WTC11 (cell line): ENCODE measurements around the gene MCRS1. TPM values are rescaled to one million over a fixed set of nuclear protein-coding genes. Genes with fewer than 3 reads are reported as not detected.

Experiments used
- ATAC-seq: fragments of 200-7000 bp; cut with Tn5 transposase; 2 replicates; pipeline ENCODE4 v1.10.0; 2021; ENCODE audit warnings: mild to moderate bottlenecking, moderate library complexity
- CTCF ChIA-PET: fragments of 300-600 bp; sonication (Branson Sonifier 250); formaldehyde crosslinking; loops from one replicate; lab custom pipeline; 2021; ENCODE audit warnings: antibody characterized with exemption; lab: Charles Lee
- POLR2A ChIA-PET: fragments of 350-600 bp; sonication (Branson Sonifier 250); formaldehyde crosslinking; loops from one replicate; lab custom pipeline; 2021; ENCODE audit warnings: antibody characterized with exemption; lab: Charles Lee
- DNase-seq: peaks from one replicate; pipeline ENCODE4 v3.0.0; 2021; ENCODE audit warnings: low spot score
- H3K27ac Mint-ChIP-seq: 2 replicates; pipeline ENCODE4 v1.8.0; 2021; ENCODE audit warnings: mixed read lengths
- H3K27me3 Mint-ChIP-seq: 2 replicates; pipeline ENCODE4 v1.8.0; 2021; ENCODE audit warnings: low read depth, mild to moderate bottlenecking, moderate library complexity, mixed read lengths
- H3K36me3 Mint-ChIP-seq: 2 replicates; pipeline ENCODE4 v1.8.0; 2021; ENCODE audit warnings: mixed read lengths
- H3K4me1 Mint-ChIP-seq: 2 replicates; pipeline ENCODE4 v1.8.0; 2022; ENCODE audit warnings: mixed read lengths
- H3K4me3 Mint-ChIP-seq: 2 replicates; pipeline ENCODE4 v1.8.0; 2021; ENCODE audit warnings: mild to moderate bottlenecking, moderate library complexity, mixed read lengths
- H3K9me3 Mint-ChIP-seq: 2 replicates; pipeline ENCODE4 v1.8.0; 2021; ENCODE audit warnings: mixed read lengths
- AFF4 ChIP-seq: sonication (generic); formaldehyde crosslinking; IDR thresholded peaks from 2 replicates; pipeline ENCODE4 v1.8.1; 2023; ENCODE audit warnings: mild to moderate bottlenecking, missing genetic modification reagents, borderline replicate concordance
- ATF1 ChIP-seq: sonication (generic); formaldehyde crosslinking; IDR thresholded peaks from 2 replicates; pipeline ENCODE4 v1.8.1; 2023; ENCODE audit warnings: mild to moderate bottlenecking, moderate library complexity, missing genetic modification reagents
- ATF2 ChIP-seq: sonication (generic); formaldehyde crosslinking; IDR thresholded peaks from 2 replicates; pipeline ENCODE4 v1.8.1; 2022; ENCODE audit warnings: low read depth, missing genetic modification reagents, borderline replicate concordance
- CREB1 ChIP-seq: sonication (generic); formaldehyde crosslinking; IDR thresholded peaks from 2 replicates; pipeline ENCODE4 v1.8.0; 2023; ENCODE audit warnings: mild to moderate bottlenecking, missing genetic modification reagents
- E2F5 ChIP-seq: sonication (generic); formaldehyde crosslinking; IDR thresholded peaks from 2 replicates; pipeline ENCODE4 v1.8.1; 2022; ENCODE audit warnings: mild to moderate bottlenecking, moderate library complexity, missing genetic modification reagents
- ESRRA ChIP-seq: sonication (generic); formaldehyde crosslinking; IDR thresholded peaks from 2 replicates; pipeline ENCODE4 v1.8.1; 2022; ENCODE audit warnings: mild to moderate bottlenecking, missing genetic modification reagents, borderline replicate concordance
- FOXJ3 ChIP-seq: sonication (generic); formaldehyde crosslinking; IDR thresholded peaks from 2 replicates; pipeline ENCODE4 v1.9.0; 2021; ENCODE audit warnings: missing genetic modification reagents, mild to moderate bottlenecking, borderline replicate concordance
- FOXP1 ChIP-seq: sonication (generic); formaldehyde crosslinking; IDR thresholded peaks from 2 replicates; pipeline ENCODE4 v1.8.0; 2022; ENCODE audit warnings: missing genetic modification reagents, mild to moderate bottlenecking, moderate library complexity, borderline replicate concordance
- IRF2 ChIP-seq: sonication (generic); formaldehyde crosslinking; IDR thresholded peaks from 2 replicates; pipeline ENCODE4 v1.8.0; 2022; ENCODE audit warnings: low read depth, missing genetic modification reagents, borderline replicate concordance
- JAZF1 ChIP-seq: fragments of 250-450 bp; sonication (Bioruptor Pico); IDR thresholded peaks from 2 replicates; pipeline ENCODE4 v1.9.0; 2021; ENCODE audit warnings: moderate library complexity, mild to moderate bottlenecking, inconsistent platforms
- MXD4 ChIP-seq: fragments of 250-450 bp; sonication (Bioruptor Pico); IDR thresholded peaks from 2 replicates; pipeline ENCODE4 v1.8.0; 2021; ENCODE audit warnings: mild to moderate bottlenecking, moderate library complexity, borderline replicate concordance
- NR2C2 ChIP-seq: sonication (generic); formaldehyde crosslinking; IDR thresholded peaks from 2 replicates; pipeline ENCODE4 v1.8.0; 2022; ENCODE audit warnings: mild to moderate bottlenecking, missing genetic modification reagents
- PRDM15 ChIP-seq: sonication (generic); formaldehyde crosslinking; IDR thresholded peaks from 2 replicates; pipeline ENCODE4 v1.8.0; 2022; ENCODE audit warnings: missing genetic modification reagents
- TP53 ChIP-seq: sonication (generic); formaldehyde crosslinking; IDR thresholded peaks from 2 replicates; pipeline ENCODE4 v1.8.1; 2023; ENCODE audit warnings: mild to moderate bottlenecking, missing genetic modification reagents
- USF1 ChIP-seq: sonication (generic); formaldehyde crosslinking; IDR thresholded peaks from 2 replicates; pipeline ENCODE4 v1.8.0; 2022; ENCODE audit warnings: mild to moderate bottlenecking, missing genetic modification reagents
- ZNF263 ChIP-seq: sonication (generic); formaldehyde crosslinking; IDR thresholded peaks from 2 replicates; pipeline ENCODE4 v1.8.1; 2022; ENCODE audit warnings: low read depth, mild to moderate bottlenecking, moderate library complexity, missing genetic modification reagents
- total RNA-seq: library from RNA; stranded (reverse); gene quantifications from 3 replicates; pipeline ENCODE4 v1.2.3, GENCODE V29; 2021

Gene MCRS1
- total RNA-seq, 1 experiment from 2014 or later = 105 TPM

GRCh38 chr12:49525942-49526341 lies 42.0 kb downstream of the MCRS1 start (continued):
- no peak for TF ChIP-seq AFF4 (CRISPR knock-in tag)
- TF ChIP-seq CREB1 (CRISPR knock-in tag) = no peak
- TF ChIP-seq FOXJ3 (CRISPR knock-in tag) = no peak
- no peak for TF ChIP-seq E2F5 (CRISPR knock-in tag)
- no peak for TF ChIP-seq PRDM15
- TF ChIP-seq TP53 (CRISPR knock-in tag) = no peak
- TF ChIP-seq JAZF1 (CRISPR knock-in tag) = no peak
- no peak for TF ChIP-seq ZNF263 (CRISPR knock-in tag)
- no peak for TF ChIP-seq FOXP1 (CRISPR knock-in tag)

GRCh38 chr12:49524660-49525324 lies 43.1 kb downstream of the MCRS1 start:
- DNase-seq = no peak

More at GRCh38 chr12:49524660-49525324, 43.1 kb downstream of the MCRS1 start:
- Mint-ChIP-seq H3K27me3 (no peaks in the 10 kb centered on the region), H3K9me3 (no peaks in the 10 kb centered on the region), H3K27ac (no peak overlapping the region), H3K4me3 (no peak overlapping the region), H3K36me3 (peaks cover 33% of the 10 kb centered on the region), H3K4me1 (peaks cover 8% of the 10 kb centered on the region)
- CTCF ChIA-PET = interaction anchor here (0.8 to 1.2 kb wide), 3 partner anchors 11 to 168 kb away, joined by 3 to 4 read pairs (median 3); no protein-coding TSS in a partner anchor
- POLR2A ChIA-PET = no interaction called here
- ATAC-seq = no peak
- no peak for TF ChIP-seq MXD4 (CRISPR knock-in tag)
- no peak for TF ChIP-seq ATF2 (CRISPR knock-in tag)
- no peak for TF ChIP-seq CREB1 (CRISPR knock-in tag)
- TF ChIP-seq ATF1 (CRISPR knock-in tag) = no peak
- TF ChIP-seq IRF2 (CRISPR knock-in tag) = no peak
- TF ChIP-seq ESRRA = no peak
- TF ChIP-seq FOXP1 (CRISPR knock-in tag) = no peak
- no peak for TF ChIP-seq NR2C2
- TF ChIP-seq USF1 = no peak
